HG02678 (cell line): ENCODE data around the gene CDHR1.

Experiments
- ATAC-seq: cut with Tn5 transposase; IDR thresholded peaks from one replicate; pipeline ENCODE4 v1.9.1; 2021; ENCODE audit warnings: mild to moderate bottlenecking, moderate library complexity; ENCODE audit not compliant: unreplicated experiment

CDHR1 gene

GRCh38 chr10:84225427-84226173 is 31.3 kb downstream of the CDHR1 start, which contains the start of gene LRIT2:
Gene LRIT2 (minus strand): TSS chr10:84225544. CDS start chr10:84225520, 24 bp downstream.
- ATAC-seq = no peak

- no peak for ATAC-seq
These were observed 32.3 kb downstream of the CDHR1 start for GRCh38 chr10:84226616-84227015.

- no peak for ATAC-seq
These were observed 33.5 kb downstream of the CDHR1 start for GRCh38 chr10:84227810-84228209.

- ATAC-seq = no peak
These were observed 36.0 kb downstream of the CDHR1 start for GRCh38 chr10:84230359-84230758.

GRCh38 chr10:84232376-84232775 is 38.0 kb downstream of the CDHR1 start:
- no peak for ATAC-seq

- no peak for ATAC-seq
These were observed 39.6 kb downstream of the CDHR1 start for GRCh38 chr10:84233940-84234339.

GRCh38 chr10:84234479-84234878 is 40.1 kb downstream of the CDHR1 start:
- ATAC-seq = no peak

- no peak for ATAC-seq
These were observed 40.8 kb downstream of the CDHR1 start for GRCh38 chr10:84235096-84235495.

- no peak for ATAC-seq
These were observed 42.5 kb downstream of the CDHR1 start for GRCh38 chr10:84236807-84237198.

GRCh38 chr10:84237199-84238051 is 43.1 kb downstream of the CDHR1 start:
- ATAC-seq = no peak

GRCh38 chr10:84238909-84239308 is 44.6 kb downstream of the CDHR1 start:
- no peak for ATAC-seq

- no peak for ATAC-seq
These were observed 47.0 kb downstream of the CDHR1 start, which contains the start of gene LRIT1 for GRCh38 chr10:84241185-84241790. Gene LRIT1 (minus strand): TSS chr10:84241546. CDS start chr10:84241439, 107 bp downstream.

GRCh38 chr10:84243759-84244158 is 49.4 kb downstream of the CDHR1 start:
- ATAC-seq = no peak

GRCh38 chr10:84244651-84245270 is 50.4 kb downstream of the CDHR1 start, which contains the start of gene RGR:
Gene RGR (plus strand): TSS chr10:84245053. CDS start chr10:84245091, 38 bp downstream.
- ATAC-seq = no peak

- ATAC-seq = no peak
These were observed 53.2 kb downstream of the CDHR1 start for GRCh38 chr10:84247496-84247895.

GRCh38 chr10:84248794-84249193 is 54.5 kb downstream of the CDHR1 start:
- ATAC-seq = no peak

GRCh38 chr10:84254552-84255478 is 60.5 kb downstream of the CDHR1 start:
- no peak for ATAC-seq

- ATAC-seq = peak; percentile 55
These were observed 62.4 kb downstream of the CDHR1 start for GRCh38 chr10:84256510-84257342.
